ENCODE measurements around the gene USP6. TPM values are rescaled to one million over a fixed set of nuclear protein-coding genes. Genes with fewer than 3 reads are reported as not detected.
"Not testable (repeated sequence)": the region's sequence is repeated elsewhere in the genome, so short reads cannot be mapped to it uniquely, and the experiment has no call there.

Gene USP6
- total RNA-seq, 1 experiment from 2014 or later: not detected

DNA sequence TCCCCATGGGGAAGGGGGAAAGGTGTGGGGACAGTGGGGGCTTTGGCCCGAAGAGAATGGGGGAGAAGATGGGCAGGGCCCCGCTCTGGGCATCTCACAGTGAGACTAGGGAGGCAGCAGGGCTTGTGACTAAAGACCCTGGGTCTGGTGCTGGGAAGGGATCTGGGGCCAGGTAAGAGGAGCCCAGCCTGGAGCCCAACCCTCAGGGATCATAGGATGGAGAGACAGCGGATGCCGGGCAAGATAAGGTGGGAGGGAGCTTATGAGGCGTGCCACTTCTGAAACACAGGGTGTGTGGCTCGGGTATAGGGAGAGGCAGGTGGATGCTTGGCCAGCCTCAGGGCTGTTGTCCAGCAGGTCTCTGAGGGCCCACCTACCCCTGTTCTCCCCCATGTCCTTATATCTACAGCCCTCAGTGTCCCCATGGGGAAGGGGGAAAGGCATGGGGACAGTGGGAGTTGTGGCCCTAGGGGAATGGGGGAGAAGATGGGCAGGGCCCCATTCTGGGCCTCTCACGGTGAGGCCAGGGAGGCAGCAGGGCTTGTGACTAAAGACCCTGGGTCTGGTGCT is 15.4 kb downstream of the USP6 start:
- Histone ChIP-seq H3F3A (ENCODE audit: low read length, unreplicated experiment) (no peaks in the 10 kb centered on the region), H3K9ac (ENCODE audit: low read length) (no peak overlapping the region), H3K4me2 (ENCODE audit: low read length) (no peak overlapping the region), H3K36me3 (ENCODE audit: low read depth, low read length) (no peaks in the 10 kb centered on the region), H3K9me3 (ENCODE audit: low read length) (no peaks in the 10 kb centered on the region), H3K27ac (ENCODE audit: low read length) (no peak overlapping the region), H4K20me1 (ENCODE audit: low read length) (no peaks in the 10 kb centered on the region), H2AFZ (ENCODE audit: low read length) (no peak overlapping the region), H3K4me3 (ENCODE audit: low read length) (no peak overlapping the region), H3K79me2 (ENCODE audit: low read length) (no peaks in the 10 kb centered on the region), H3K27me3 (ENCODE audit: low read length) (no peaks in the 10 kb centered on the region), H3K9me2 (replicated peaks; ENCODE audit: low read length) (no peaks in the 10 kb centered on the region), H3K4me1 (ENCODE audit: insufficient read depth, low read length) (no peaks in the 10 kb centered on the region)
- ChIA-PET POLR2A (ENCODE audit: unreplicated experiment) (no interaction called here), CTCF (no interaction called here)
- DNase-seq (no peak), ATAC-seq (no peak)
- TF ChIP-seq CTCF (conservative IDR thresholded peaks at IDR 0.05; ENCODE audit: low read depth, low read length) (no peak), EZH2 (IDR thresholded peaks at IDR 0.05; ENCODE audit: low read length, unreplicated experiment) (no peak), EZH2phosphoT487 (IDR thresholded peaks at IDR 0.05; ENCODE audit: borderline replicate concordance, low read length) (no peak)
- BruUV-seq (replicated peaks): no TSS peak
- intact Hi-C loops (cut with micrococcal nuclease): no loop called here

DNA sequence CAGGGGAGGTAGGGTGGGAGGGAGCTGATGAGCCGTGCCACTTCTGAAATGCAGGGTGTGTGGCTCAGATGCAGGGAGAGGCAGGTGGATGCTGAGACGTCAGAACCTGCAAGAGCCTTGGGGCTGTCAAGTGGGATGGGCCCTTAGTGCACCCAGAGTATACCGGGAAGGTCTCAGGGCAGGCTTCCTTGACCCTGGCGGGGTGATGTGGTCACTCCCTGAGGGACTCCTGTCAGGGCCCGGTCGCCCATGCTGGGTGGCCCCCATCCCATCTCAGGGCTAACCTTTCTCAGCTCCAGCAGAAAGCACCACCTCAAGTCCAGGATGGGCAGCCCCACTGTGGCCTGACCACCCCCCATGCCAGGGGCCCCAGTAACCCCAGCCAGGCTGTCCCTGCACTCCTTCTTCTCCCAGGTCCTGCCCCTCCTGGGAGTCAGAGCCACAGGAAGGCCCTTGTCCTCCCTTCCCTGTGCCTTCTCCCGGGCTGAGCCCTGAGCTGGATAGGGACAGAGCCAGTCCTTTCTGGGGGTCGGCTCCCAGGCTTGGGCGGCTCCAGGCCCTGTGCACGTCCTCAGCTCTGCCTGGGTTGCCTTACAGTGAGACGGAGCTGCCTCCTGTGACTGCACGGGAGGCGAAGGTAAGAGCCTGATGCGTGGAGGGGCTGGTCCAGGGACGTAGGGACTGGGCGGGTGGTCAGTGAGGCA is 16.1 kb downstream of the USP6 start:
- H3K4me1 ChIP-seq (ENCODE audit: insufficient read depth, low read length); H3K9ac ChIP-seq (ENCODE audit: low read length); DNase-seq; H3K79me2 ChIP-seq (ENCODE audit: low read length); H4K20me1 ChIP-seq (ENCODE audit: low read length); CTCF ChIA-PET; intact Hi-C loops (cut with micrococcal nuclease); H3K9me3 ChIP-seq (ENCODE audit: low read length); H3K9me2 ChIP-seq (replicated peaks; ENCODE audit: low read length); H3K4me3 ChIP-seq (ENCODE audit: low read length); H3K27ac ChIP-seq (ENCODE audit: low read length); H3K27me3 ChIP-seq (ENCODE audit: low read length); H3K36me3 ChIP-seq (ENCODE audit: low read depth, low read length); ATAC-seq; H3F3A ChIP-seq (ENCODE audit: low read length, unreplicated experiment); POLR2A ChIA-PET (ENCODE audit: unreplicated experiment); BruUV-seq (replicated peaks); H3K4me2 ChIP-seq (ENCODE audit: low read length); H2AFZ ChIP-seq (ENCODE audit: low read length): not testable (repeated sequence)

DNA sequence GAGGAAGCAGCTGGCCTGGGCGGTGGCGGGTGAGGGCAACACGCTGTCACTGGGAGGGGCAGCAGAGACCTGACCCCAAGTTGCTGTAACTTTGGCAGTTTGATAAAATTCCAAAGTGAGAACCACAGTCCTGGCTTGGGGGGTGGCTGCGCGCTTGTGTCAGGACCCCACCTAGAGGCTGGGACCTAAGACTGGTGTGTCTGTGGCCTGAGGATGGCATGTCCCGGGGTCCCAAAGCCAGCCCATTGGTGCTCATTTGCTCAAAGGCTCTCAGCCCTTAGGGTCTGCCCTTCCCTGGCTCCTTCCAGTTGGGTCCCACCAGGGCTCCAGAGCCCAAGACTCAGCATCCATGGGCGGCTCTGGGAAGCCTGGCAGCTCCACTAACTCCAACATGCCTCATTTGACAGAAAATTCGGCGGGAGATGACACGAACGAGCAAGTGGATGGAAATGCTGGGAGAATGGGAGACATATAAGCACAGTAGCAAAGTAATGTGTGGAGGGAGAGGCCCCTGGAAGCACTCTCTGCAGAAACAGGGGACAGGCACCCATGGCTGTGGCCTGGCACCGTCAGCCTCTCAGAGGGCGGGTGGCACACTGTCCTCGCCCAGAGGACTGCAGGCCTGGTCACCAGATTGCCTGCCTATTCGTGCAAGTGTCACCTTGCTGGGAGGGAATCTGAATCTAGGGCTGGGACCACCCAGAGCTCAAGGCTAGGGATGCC is 16.8 kb downstream of the USP6 start:
- H3K27ac ChIP-seq (ENCODE audit: low read length); H3K36me3 ChIP-seq (ENCODE audit: low read depth, low read length); H3K9ac ChIP-seq (ENCODE audit: low read length); H3K4me2 ChIP-seq (ENCODE audit: low read length); H4K20me1 ChIP-seq (ENCODE audit: low read length); H3K4me1 ChIP-seq (ENCODE audit: insufficient read depth, low read length); H3K79me2 ChIP-seq (ENCODE audit: low read length); ATAC-seq; BruUV-seq (replicated peaks); H3K27me3 ChIP-seq (ENCODE audit: low read length); H3F3A ChIP-seq (ENCODE audit: low read length, unreplicated experiment); H3K9me2 ChIP-seq (replicated peaks; ENCODE audit: low read length); H2AFZ ChIP-seq (ENCODE audit: low read length); POLR2A ChIA-PET (ENCODE audit: unreplicated experiment); H3K9me3 ChIP-seq (ENCODE audit: low read length); intact Hi-C loops (cut with micrococcal nuclease); H3K4me3 ChIP-seq (ENCODE audit: low read length); CTCF ChIA-PET; DNase-seq: not testable (repeated sequence)
